Peyer's patch (tissue), 4 donors: ENCODE data around the gene CCNB1.
"Not testable (repeated sequence)": the region's sequence is repeated elsewhere in the genome, so short reads cannot be mapped to it uniquely, and the experiment has no call there.

Source experiments
- POLR2A ChIP-seq, 2 donors: fragments of 450-650 bp; IDR thresholded peaks; one replicate each; pipeline ENCODE4 v1.5.1; 2017; ENCODE audit warnings: antibody characterized with exemption in 2 of 2, mild to moderate bottlenecking in 2 of 2, moderate library complexity in 2 of 2
- TF ChIP-seq, protein P1 (sequence below), 6 experiments: fragments of 450-650 bp in 4 of 6; fragments of 200-600 bp in 2 of 6; sonication (generic) in 1 of 6; IDR thresholded peaks; one replicate each; pipeline ENCODE4 v1.5.1; 2017 to 2019; ENCODE audit warnings: antibody characterized with exemption in 6 of 6, mild to moderate bottlenecking in 3 of 6, moderate library complexity in 1 of 6

DNA sequence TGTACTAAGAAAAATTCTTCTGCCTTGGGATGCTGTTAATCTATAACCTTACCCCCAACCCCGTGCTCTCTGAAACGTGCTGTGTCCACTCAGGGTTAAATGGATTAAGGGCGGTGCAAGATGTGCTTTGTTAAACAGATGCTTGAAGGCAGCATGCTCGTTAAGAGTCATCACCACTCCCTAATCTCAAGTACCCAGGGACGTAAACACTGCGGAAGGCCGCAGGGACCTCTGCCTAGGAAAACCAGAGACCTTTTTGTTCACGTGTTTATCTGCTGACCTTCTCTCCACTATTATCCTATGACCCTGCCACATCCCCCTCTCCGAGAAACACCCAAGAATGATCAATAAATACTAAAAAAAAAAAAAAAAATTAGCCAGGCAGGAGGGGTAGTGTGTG is 53.9 kb downstream of the CCNB1 start:
- TF ChIP-seq, protein P1, sequence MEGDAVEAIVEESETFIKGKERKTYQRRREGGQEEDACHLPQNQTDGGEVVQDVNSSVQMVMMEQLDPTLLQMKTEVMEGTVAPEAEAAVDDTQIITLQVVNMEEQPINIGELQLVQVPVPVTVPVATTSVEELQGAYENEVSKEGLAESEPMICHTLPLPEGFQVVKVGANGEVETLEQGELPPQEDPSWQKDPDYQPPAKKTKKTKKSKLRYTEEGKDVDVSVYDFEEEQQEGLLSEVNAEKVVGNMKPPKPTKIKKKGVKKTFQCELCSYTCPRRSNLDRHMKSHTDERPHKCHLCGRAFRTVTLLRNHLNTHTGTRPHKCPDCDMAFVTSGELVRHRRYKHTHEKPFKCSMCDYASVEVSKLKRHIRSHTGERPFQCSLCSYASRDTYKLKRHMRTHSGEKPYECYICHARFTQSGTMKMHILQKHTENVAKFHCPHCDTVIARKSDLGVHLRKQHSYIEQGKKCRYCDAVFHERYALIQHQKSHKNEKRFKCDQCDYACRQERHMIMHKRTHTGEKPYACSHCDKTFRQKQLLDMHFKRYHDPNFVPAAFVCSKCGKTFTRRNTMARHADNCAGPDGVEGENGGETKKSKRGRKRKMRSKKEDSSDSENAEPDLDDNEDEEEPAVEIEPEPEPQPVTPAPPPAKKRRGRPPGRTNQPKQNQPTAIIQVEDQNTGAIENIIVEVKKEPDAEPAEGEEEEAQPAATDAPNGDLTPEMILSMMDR (IDR thresholded peaks at IDR 0.05) = not testable (repeated sequence)
- TF ChIP-seq POLR2A (IDR thresholded peaks at IDR 0.05) = not testable (repeated sequence)
